ENCODE data around the gene LMX1A.

LMX1A gene

GRCh38 chr1:165392634-165393571 is 36.4 kb upstream of the LMX1A start:
- peaks cover 38% of the 10 kb centered on the region for H3K4me1 ChIP-seq (ENCODE audit: low read length)
- peak; percentile 99 for DNase-seq
- no peaks in the 10 kb centered on the region for H3K79me2 ChIP-seq (ENCODE audit: low read length)
- peaks cover 14% of the 10 kb centered on the region for H3F3A ChIP-seq (ENCODE audit: insufficient read depth, low read length)
- H3K9me2 ChIP-seq (replicated peaks; ENCODE audit: insufficient read depth, low read length), result no peaks in the 10 kb centered on the region
- no peak overlapping the region for H3K9ac ChIP-seq (ENCODE audit: low read length)
- H3K36me3 ChIP-seq (replicated peaks; ENCODE audit: insufficient read depth, low read length), result no peaks in the 10 kb centered on the region
- peaks cover 27% of the 10 kb centered on the region for H3K27me3 ChIP-seq (replicated peaks; ENCODE audit: insufficient read depth, low read length)
- no peaks in the 10 kb centered on the region for H4K20me1 ChIP-seq (ENCODE audit: insufficient read depth, low read length)
- no peaks in the 10 kb centered on the region for H3K9me3 ChIP-seq (replicated peaks; ENCODE audit: insufficient read depth, low read length)
- H3K4me2 ChIP-seq (ENCODE audit: low read depth, low read length), result peak overlapping the region; percentile 53
- no peak overlapping the region for H3K27ac ChIP-seq (ENCODE audit: low read length)
- H3K4me3 ChIP-seq (ENCODE audit: low read length), result peak overlapping the region; percentile 30
- TF ChIP-seq CTCF (IDR thresholded peaks at IDR 0.05; ENCODE audit: low read length), result peak; percentile 99
- no peak for TF ChIP-seq EZH2 (optimal IDR thresholded peaks at IDR 0.05; ENCODE audit: low read depth, low read length)
- TF ChIP-seq EZH2phosphoT487 (IDR thresholded peaks at IDR 0.05; ENCODE audit: low read length), result no peak
- H2AFZ ChIP-seq (ENCODE audit: low read length), result no peak overlapping the region

- no peak overlapping the region for H2AFZ ChIP-seq (ENCODE audit: low read length)
- no peak overlapping the region for H3K4me2 ChIP-seq (ENCODE audit: low read depth, low read length)
Observed at GRCh38 chr1:165389609-165390008, 33.1 kb upstream of the LMX1A start.

GRCh38 chr1:165387961-165388360 is 31.4 kb upstream of the LMX1A start:
- peaks cover 14% of the 10 kb centered on the region for H3K27me3 ChIP-seq (replicated peaks; ENCODE audit: insufficient read depth, low read length)
- H2AFZ ChIP-seq (ENCODE audit: low read length), result no peak overlapping the region
- DNase-seq, result no peak
- no peaks in the 10 kb centered on the region for H4K20me1 ChIP-seq (ENCODE audit: insufficient read depth, low read length)
- no peak overlapping the region for H3K4me3 ChIP-seq (ENCODE audit: low read length)
- H3K27ac ChIP-seq (ENCODE audit: low read length), result no peak overlapping the region
- peaks cover 12% of the 10 kb centered on the region for H3K4me1 ChIP-seq (ENCODE audit: low read length)
- no peaks in the 10 kb centered on the region for H3K36me3 ChIP-seq (replicated peaks; ENCODE audit: insufficient read depth, low read length)
- TF ChIP-seq EZH2 (optimal IDR thresholded peaks at IDR 0.05; ENCODE audit: low read depth, low read length) (no peak), EZH2phosphoT487 (IDR thresholded peaks at IDR 0.05; ENCODE audit: low read length) (no peak), CTCF (IDR thresholded peaks at IDR 0.05; ENCODE audit: low read length) (no peak)
- no peaks in the 10 kb centered on the region for H3K9me2 ChIP-seq (replicated peaks; ENCODE audit: insufficient read depth, low read length)
- H3K9ac ChIP-seq (ENCODE audit: low read length), result no peak overlapping the region
- no peaks in the 10 kb centered on the region for H3K9me3 ChIP-seq (replicated peaks; ENCODE audit: insufficient read depth, low read length)
- no peak overlapping the region for H3K4me2 ChIP-seq (ENCODE audit: low read depth, low read length)
- H3F3A ChIP-seq (ENCODE audit: insufficient read depth, low read length), result no peaks in the 10 kb centered on the region
- H3K79me2 ChIP-seq (ENCODE audit: low read length), result no peaks in the 10 kb centered on the region

More at GRCh38 chr1:165389609-165390008, 33.1 kb upstream of the LMX1A start:
- H3K27me3 ChIP-seq (replicated peaks; ENCODE audit: insufficient read depth, low read length), result peaks cover 24% of the 10 kb centered on the region
- H3K36me3 ChIP-seq (replicated peaks; ENCODE audit: insufficient read depth, low read length), result no peaks in the 10 kb centered on the region
- peaks cover 21% of the 10 kb centered on the region for H3K4me1 ChIP-seq (ENCODE audit: low read length)
- no peaks in the 10 kb centered on the region for H4K20me1 ChIP-seq (ENCODE audit: insufficient read depth, low read length)
- DNase-seq, result no peak
- TF ChIP-seq EZH2phosphoT487 (IDR thresholded peaks at IDR 0.05; ENCODE audit: low read length), result no peak
- H3K27ac ChIP-seq (ENCODE audit: low read length), result no peak overlapping the region
- no peaks in the 10 kb centered on the region for H3F3A ChIP-seq (ENCODE audit: insufficient read depth, low read length)
- no peaks in the 10 kb centered on the region for H3K9me2 ChIP-seq (replicated peaks; ENCODE audit: insufficient read depth, low read length)
- no peaks in the 10 kb centered on the region for H3K9me3 ChIP-seq (replicated peaks; ENCODE audit: insufficient read depth, low read length)
- H3K4me3 ChIP-seq (ENCODE audit: low read length), result no peak overlapping the region
- H3K9ac ChIP-seq (ENCODE audit: low read length), result no peak overlapping the region
- no peaks in the 10 kb centered on the region for H3K79me2 ChIP-seq (ENCODE audit: low read length)

GRCh38 chr1:165387505-165387904 is 31.0 kb upstream of the LMX1A start:
- DNase-seq, result no peak
- no peak overlapping the region for H3K9ac ChIP-seq (ENCODE audit: low read length)
- H3K79me2 ChIP-seq (ENCODE audit: low read length), result no peaks in the 10 kb centered on the region
- H3F3A ChIP-seq (ENCODE audit: insufficient read depth, low read length), result no peaks in the 10 kb centered on the region
- peaks cover 14% of the 10 kb centered on the region for H3K27me3 ChIP-seq (replicated peaks; ENCODE audit: insufficient read depth, low read length)
- no peak overlapping the region for H3K27ac ChIP-seq (ENCODE audit: low read length)
- no peak for TF ChIP-seq EZH2 (optimal IDR thresholded peaks at IDR 0.05; ENCODE audit: low read depth, low read length)
- TF ChIP-seq CTCF (IDR thresholded peaks at IDR 0.05; ENCODE audit: low read length), result no peak
- no peak for TF ChIP-seq EZH2phosphoT487 (IDR thresholded peaks at IDR 0.05; ENCODE audit: low read length)
- no peak overlapping the region for H3K4me2 ChIP-seq (ENCODE audit: low read depth, low read length)
- no peaks in the 10 kb centered on the region for H3K9me3 ChIP-seq (replicated peaks; ENCODE audit: insufficient read depth, low read length)
- H3K4me3 ChIP-seq (ENCODE audit: low read length), result no peak overlapping the region
- H3K36me3 ChIP-seq (replicated peaks; ENCODE audit: insufficient read depth, low read length), result no peaks in the 10 kb centered on the region
- H3K4me1 ChIP-seq (ENCODE audit: low read length), result peaks cover 9% of the 10 kb centered on the region
- no peaks in the 10 kb centered on the region for H4K20me1 ChIP-seq (ENCODE audit: insufficient read depth, low read length)
- H3K9me2 ChIP-seq (replicated peaks; ENCODE audit: insufficient read depth, low read length), result no peaks in the 10 kb centered on the region
- H2AFZ ChIP-seq (ENCODE audit: low read length), result no peak overlapping the region
